GM19023 (cell line): ENCODE results near the gene HERPUD2.
A peak's percentile ranks its signal among the peaks of the same experiment; 100 is the strongest.

Source experiments
- ATAC-seq: cut with Tn5 transposase; IDR thresholded peaks from one replicate; pipeline ENCODE4 v1.9.1; 2021; ENCODE audit warnings: mild to moderate bottlenecking, moderate library complexity; ENCODE audit not compliant: unreplicated experiment

Gene HERPUD2, protein sequence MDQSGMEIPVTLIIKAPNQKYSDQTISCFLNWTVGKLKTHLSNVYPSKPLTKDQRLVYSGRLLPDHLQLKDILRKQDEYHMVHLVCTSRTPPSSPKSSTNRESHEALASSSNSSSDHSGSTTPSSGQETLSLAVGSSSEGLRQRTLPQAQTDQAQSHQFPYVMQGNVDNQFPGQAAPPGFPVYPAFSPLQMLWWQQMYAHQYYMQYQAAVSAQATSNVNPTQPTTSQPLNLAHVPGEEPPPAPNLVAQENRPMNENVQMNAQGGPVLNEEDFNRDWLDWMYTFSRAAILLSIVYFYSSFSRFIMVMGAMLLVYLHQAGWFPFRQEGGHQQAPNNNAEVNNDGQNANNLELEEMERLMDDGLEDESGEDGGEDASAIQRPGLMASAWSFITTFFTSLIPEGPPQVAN

DNA sequence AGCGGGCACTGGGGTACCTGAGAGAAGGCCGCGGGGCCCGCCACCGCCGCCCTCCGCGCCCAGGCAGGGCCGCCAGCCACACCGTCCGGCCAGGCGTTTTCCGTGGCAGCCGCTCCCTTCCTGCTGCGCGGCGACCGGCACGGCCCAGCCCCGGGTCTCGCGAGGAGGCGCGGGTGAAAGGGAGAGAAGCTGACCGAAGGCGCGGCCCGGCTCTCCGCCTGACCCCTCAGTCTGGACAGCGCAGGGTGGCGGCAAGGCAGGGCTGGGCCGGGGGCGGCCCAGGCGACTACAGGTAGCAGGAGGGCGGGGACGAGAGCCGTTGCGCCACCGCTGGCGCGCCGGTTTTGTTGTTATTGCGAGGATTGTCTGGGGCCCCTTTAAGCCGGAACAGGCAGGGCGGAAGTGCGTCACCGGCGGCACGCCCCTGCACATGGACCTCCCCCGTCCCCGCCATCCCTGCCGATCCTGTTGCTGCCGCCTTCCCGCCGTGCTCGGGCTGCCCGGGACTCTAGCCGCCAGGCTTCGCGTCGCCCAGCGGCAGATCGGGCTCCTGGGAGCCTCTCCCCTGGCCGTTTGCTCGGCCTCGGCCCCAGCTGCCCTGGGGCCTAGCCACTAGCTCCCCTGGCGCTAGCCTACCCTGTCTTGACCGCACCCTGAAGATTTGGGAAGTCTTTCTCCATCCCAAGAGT is at the start of gene HERPUD2:
Gene HERPUD2, minus strand, starts transcription at position 352 of the 689 bp plus-strand sequence. CDS start 805 bp downstream, outside the sequence.
- ATAC-seq, result peak; percentile 94

DNA sequence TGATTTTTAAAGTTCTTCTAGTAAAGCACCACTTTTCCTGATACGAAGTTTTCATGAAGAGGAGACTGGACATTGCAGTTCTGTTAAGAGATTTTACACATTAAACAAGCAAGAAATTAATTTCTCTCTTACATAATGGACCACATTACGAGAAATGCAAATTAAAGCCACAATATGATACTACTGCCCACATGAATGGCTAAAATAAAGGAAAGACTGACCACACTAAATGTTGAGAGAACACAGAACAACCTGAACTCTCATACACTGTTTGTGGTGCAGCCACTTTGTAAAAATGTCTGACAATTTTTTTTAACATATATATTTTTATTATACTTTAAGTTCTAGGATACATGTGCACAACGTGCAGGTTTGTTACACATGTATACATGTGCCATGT is 44.0 kb upstream of the HERPUD2 start:
- no peak for ATAC-seq

DNA sequence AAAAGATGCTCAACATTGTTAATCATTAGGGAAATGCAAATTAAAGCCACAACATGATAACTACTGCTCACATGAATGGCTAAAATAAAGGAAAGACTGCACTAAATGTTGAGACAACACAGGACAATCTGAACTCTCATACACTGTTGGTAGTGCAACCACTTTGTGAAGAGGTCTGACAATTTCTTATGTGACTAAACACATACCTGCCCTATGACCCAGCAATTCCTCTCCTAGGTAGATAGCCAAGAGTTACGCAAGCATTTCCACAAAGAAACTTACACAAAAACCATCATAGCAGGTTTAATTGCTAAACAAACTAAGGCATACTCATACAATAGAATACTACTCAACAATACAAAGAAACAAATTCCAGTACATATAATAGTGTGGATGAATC is 41.8 kb upstream of the HERPUD2 start:
- no peak for ATAC-seq

DNA sequence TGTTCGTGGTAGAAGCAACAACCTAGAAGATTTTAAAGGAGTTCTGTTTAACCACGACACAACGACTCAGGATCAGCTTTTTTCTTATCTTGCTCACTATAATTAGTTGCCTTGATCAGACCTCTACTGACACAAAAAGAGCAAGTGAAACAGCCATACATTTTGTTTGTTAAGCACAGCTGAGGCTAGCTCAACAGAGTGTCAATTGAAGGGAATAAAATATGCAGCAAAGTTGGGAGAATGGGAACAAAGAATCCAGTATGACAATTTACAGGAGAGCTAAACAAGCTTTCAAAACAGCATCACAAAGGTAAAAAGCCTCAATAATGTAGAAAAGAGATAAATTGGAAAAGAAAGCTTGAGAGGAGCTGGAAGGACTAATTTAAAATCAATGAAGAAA is 40.5 kb upstream of the HERPUD2 start:
- ATAC-seq, result no peak

DNA sequence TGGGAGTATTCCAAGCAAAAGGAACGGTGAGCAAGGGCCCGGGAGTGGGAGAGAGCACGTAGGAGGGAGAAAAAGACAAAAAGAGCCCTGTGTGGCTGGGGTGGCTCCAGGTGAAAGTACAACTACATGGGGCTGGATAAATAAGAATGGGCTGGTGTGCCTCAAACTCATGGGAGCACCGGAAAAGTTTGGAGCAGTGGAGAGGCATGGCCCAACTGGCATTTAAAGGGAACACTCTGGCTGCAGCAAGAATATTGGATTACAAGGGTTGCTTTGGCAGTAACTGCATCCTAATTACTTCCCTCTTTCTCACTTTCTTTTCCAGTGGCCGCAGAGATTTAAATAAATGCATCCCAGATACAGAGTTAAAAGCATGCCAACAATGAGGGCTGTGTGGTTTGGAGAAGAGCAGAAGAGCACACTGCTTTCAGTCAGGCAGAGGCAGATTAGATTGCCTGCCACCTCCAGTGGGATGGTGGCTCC is 39.1 kb upstream of the HERPUD2 start:
- ATAC-seq, result no peak

DNA sequence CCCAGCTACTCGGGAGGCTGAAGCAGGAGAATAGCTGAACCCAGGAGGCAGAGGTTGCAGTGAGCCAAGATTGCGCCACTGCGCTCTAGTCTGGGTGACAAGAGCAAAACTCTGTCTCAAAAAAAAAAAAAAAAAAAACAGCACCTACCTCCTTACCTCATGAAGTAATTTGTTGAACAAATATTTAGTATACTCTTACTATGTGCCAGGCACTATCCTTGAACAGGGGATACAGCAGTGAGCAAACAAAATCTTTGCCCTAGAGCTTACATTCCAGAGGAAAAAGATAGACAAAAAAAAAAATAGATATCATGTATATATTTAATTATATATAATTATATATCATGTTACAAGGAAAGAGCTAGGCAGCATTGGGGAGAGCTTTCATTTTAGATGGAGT is 36.4 kb upstream of the HERPUD2 start:
- ATAC-seq, result no peak

DNA sequence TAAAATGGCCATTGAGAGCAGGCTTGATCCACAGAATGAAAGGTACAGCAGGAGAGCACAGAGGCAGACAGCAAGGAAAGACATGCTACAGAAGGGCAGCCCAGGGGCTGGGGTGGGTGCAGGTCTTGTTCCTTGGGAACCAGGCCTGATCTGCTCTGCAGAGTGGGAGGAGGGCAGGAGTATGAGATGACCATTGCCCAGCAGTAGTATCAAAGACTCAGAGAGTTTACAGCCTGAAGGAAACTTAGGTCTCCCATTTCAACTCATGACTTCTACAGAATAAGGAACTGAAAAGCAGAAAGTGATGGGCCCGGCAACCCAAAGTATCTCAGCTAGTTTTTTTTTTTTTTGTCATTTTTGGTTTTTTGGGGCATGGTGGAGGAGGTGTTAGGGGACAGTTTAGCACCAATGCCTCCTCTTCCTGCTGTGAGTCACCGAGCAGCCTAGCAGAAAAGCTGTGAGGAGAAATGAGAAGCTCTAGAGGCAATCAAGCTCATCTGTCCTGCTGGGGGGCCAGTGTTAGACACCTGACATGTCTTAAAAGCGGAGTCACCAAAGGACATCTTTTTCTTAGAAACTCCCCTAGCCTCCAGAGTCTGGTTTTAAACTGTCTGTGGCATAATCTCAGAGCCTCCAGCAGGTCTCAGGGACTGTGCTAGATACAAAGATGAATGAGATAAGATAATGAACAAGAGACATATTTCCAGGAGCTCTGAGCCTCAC is 34.3 kb upstream of the HERPUD2 start:
- peak; percentile 47 for ATAC-seq

DNA sequence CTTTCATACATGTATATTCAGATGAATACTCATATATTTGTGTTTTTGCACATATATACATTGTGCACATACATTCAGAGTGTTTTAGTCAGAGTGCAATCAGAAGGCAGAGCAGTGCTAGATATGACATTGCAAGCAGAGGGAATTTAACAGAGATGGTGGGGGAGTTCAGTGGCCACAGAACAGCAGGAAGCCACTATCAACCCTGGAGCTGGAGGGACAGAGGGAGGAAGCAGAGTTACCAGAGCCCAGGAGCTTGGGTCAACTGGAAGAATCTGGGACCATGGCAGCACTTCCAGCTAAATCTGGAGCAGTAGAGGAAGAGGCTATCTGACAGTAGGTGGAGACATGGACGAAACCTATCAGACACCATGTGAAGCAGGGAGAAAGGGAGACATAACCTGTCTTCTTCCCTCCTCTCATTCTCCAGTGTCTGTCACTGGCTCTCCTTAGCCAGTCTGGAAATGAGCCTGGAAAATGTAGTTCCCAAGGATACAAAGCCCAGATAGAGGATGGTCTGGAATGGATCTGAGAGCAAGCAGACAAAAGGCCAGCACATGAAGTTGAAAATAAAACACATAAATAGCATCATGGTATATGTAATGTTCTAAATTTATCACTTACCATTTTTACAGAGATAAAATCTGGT is 33.6 kb upstream of the HERPUD2 start:
- no peak for ATAC-seq

DNA sequence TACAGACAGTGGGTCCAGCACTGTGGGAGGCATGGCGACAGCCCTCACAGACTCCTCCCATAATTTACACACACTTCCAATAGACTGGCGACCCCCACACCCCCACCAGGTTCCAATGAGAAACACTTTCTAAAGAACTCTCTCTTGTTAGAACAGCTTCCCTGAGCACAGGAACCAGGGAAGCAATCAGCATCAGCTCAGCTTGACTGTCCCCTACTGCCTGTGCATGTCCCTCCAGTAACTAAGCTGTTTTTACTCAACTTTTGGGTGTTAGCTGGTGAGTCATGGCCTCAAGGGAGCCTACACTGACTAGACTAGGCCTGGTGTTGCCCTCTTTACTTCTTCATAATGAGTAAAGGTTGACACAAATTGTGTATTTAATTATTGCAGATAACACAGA is 32.6 kb upstream of the HERPUD2 start:
- ATAC-seq, result no peak

DNA sequence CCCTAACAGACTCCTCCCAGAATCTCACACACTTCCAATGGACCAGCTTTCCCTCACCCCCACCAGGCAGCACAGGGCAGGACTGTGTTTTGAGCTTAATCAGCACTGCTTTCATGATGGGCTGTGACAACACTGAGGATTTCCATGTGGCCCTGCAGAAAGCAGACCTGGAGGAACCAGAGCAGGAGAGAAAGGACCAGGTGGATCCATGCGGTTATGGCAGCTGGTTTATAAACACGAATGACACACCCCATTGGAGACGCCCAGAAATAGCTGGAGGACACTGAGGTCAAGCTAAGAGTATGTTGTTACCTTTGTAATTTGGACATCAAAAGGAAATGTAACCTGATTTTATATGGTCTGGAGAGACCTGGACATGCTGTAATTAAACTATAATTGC is 31.7 kb upstream of the HERPUD2 start:
- no peak for ATAC-seq

DNA sequence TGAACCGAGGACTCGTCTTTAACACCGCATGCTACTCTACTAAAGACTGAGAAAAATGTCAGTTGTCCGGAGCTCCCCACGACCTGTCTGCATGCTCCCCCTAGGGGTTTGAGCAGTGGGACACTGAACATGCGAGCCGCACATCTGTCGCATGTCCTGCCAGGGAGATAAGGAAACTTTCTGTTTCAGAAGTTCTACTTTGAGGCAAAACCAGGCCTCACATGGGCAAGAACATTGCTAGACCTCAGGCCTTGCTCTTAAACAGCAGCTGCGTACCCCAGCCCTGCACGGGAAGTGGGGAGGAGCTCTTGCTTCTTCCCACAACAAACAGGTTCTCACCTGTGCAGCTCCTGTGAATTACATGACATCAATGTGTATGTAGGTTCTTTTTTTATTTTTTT is 30.3 kb upstream of the HERPUD2 start:
- peak; percentile 47 for ATAC-seq

DNA sequence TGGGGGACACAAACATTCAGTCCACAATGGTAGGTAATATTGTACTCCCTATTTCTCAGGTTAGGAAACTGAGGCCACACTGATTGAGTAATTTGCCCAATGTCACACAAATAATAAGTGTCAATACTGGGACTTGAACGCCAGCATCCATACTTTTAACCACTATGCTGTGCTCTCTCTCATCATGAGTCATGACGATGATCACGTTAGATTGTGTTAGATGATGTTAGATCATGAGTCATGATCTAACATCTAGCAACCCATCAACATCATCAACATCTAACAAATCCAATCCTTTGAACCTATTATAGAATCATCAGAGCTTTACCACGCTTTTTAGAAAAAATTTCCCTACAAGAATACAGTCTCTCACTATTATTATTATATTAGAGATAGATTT is 28.1 kb upstream of the HERPUD2 start:
- no peak for ATAC-seq

DNA sequence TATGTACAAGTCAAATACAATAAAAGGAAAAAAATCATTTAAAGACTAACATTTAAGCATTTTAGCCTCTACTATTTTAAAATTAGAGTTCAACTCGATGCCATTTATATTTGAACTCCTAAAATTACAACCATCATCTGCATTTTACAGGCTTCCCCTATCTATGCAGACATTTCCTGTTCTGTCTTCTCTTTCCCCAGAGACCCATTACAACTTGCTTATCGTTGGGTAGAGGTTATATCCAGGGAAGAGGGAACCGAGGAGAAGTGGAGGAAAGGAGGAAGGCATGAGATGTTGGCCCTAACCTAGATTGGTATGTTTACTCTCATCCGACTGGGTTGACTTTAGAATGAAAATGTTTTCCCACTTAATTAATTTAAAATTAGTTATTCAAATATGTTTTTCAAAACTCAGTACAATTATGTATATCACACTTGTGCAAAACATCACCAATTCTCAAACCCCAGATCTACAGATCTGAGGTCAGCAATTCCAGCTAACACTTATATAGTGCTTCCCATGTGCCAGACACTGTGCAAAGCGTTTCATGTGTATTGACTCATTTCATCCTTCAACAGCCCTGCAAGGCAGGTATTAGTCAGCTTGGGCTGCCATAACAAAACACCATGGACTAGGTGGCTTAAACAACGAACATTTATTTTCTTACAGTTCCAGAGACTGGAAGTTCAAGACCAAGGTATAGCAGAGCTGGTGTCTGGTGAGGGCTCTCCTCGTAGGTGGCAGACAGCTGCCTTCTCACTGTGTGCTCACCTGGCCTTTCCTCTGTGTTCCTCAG is 27.3 kb upstream of the HERPUD2 start:
- no peak for ATAC-seq

DNA sequence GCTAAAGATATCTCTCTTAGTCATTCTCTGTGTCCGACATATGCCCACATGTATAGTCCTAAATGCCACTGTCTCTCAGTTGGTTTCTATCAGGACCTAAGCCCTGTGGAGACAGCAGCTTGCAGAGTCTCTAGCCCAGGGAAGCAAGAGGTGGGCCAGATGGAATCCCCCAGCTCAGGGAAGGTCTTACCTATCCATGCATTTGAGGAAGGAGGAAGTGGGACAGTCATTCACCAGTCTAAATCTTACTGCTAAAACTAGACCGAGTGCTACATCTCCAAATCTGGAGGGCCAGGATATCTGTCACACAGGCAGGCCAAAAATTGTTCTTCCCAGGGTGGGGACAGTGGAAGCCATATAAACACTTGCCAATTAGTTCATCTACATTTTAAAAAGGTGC is 26.4 kb upstream of the HERPUD2 start:
- no peak for ATAC-seq

DNA sequence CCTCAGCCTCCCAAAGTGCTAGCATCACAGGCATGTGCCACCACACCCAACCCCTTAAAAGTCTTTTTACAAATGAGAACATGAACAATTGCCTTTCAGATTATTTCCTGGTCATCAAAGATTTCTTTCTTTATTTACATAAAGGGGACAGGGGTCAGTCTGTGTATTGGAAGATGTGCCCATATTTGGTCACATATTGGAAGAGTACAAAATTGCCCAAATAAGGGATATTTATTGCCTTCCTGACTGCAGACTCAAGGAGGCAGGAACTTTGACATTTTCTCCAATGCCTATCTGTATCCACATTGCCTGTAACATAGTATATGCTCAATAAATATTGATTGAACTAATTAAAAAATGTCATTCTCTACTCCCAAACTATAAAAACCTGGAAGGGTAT is 25.9 kb upstream of the HERPUD2 start:
- no peak for ATAC-seq

DNA sequence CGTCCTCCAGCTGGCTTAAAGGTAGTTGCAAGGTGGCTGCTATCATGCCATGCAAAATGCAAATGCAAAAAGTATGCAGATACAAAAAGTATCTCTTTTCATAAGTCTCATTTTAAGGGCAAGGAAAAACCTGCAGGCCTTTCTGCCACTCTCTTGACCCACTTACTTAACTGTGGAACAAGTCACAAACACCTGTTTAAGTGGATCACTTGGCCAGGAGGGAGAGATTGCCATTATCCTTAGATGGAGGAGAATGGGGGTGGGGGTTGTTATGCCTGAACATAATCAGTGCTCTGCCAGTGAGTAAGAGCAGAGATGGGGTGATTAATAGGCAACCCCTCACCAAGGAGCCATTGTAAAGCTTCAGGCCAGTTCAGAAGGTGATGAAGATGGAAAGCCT is 25.1 kb upstream of the HERPUD2 start:
- no peak for ATAC-seq

DNA sequence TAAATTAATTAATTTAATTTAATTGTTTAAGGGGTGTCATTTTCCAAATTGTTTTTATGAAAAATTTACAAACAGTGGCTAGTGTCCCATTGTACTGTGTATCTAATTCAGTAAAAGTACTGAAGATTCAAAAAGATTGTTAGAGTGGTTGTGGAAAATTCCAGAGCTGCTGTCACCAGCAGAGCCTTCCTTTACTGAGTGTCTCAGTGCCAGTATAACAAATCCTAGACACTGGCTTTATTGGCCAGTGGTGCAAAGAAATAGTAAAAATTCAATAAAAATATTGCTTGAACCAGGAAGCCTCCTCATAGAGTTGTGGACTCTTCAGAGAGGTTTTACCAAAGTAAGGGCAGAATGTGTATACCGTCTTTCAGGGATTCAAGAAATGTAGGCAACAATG is 23.1 kb upstream of the HERPUD2 start:
- no peak for ATAC-seq

DNA sequence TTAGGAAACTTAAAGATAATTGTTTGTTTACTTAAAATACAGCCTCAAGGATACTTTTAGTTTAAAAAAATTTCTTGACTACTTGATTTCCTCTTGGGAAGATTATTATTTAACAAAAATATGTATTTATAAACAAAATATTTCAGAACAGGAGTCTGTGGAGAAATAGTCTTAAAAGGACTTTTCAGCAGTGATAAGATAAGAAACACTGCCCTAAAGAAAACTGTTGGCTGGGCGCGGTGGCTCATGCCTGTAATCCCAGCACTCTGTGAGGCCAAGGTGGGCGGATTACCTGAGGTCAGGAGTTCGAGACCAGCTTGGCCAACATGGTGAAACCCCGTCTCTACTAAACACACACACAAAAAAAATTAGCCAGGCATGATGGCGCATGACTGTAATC is 22.6 kb upstream of the HERPUD2 start:
- ATAC-seq, result no peak

DNA sequence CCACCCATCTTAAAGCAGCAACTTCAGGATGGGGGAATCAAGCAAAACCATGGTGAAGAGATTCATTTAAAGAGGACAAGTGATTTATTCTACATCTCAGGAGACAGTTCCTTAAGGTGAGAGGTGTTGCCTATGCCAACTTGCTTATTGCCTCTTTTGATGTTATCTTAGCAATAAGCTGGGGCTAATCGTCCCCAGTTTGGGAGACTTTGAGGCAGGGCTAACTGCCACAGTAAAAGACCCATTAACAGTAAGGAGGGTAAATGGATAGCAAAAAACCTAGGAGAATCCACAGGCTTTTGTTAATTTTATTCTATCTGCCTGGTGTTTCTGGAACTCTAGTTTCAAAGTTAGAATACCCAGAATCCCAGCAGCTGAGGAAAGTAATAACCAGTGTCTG is 22.1 kb upstream of the HERPUD2 start:
- no peak for ATAC-seq

DNA sequence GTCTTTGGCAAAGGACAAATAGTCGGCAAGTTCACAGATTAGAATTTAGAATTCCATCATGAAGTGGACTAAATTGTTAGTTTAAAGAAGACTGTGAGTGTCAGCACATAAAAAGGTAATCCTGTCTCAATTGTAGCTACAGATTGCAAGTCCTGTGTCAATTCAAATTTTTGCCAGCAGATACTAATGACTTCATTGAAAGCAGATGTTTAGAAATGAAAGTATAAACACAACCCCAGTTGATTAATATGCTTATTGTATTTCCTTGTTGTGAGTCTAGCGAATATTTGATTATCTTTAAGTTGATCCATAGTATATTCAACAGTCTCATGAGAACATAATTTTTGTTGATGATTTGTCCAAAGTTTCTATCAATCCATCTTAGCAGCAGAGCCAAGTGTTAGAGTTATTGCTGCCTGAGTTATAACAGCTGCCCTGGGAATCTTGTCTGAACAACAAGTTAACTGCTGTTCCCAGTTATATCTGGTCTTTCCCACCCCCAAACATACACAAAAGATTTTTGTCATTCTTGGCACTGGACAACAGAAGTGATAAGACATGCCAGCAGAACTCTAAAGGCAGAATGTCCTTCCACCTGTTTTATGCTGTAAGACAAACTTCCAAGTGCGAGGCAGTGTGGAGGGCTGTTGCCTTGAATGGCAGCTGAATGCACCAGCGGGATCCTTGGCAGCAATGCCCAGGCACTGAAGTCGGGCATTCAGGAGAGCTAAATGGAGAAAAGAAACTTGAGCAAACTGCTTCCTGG is 21.3 kb upstream of the HERPUD2 start:
- ATAC-seq, result no peak
